SK-N-SH (cell line): ENCODE results near the gene BMAL1. TPM values are rescaled to one million over a fixed set of nuclear protein-coding genes. Genes with fewer than 3 reads are reported as not detected.

Experiments
- CTCF ChIA-PET: fragments of 300-600, 350-600 bp; formaldehyde crosslinking; extraction: SDS; loops from one replicate; lab custom pipeline; 2021; lab: Yijun Ruan, JAX
- POLR2A ChIA-PET: fragments of 350-600 bp; sonication (Branson Sonifier 250); formaldehyde crosslinking; extraction: SDS; loops from one replicate; lab custom pipeline; 2020; ENCODE audit warnings: antibody characterized with exemption, inconsistent platforms; lab: Yijun Ruan, JAX
- DNase-seq: peaks from one replicate; pipeline ENCODE4 v3.0.0; 2012
- H2AFZ ChIP-seq: fragments of 200-600 bp; sonication (generic); 2 replicates; pipeline ENCODE4 v1.8.1; 2016; ENCODE audit warnings: antibody characterized with exemption, mild to moderate bottlenecking, low read depth
- H3F3A ChIP-seq: fragments of 200-600 bp; sonication (generic); replicated peaks from 2 replicates; pipeline ENCODE3; 2016; ENCODE audit warnings: antibody characterized with exemption, mild to moderate bottlenecking; ENCODE audit not compliant: insufficient read depth
- H3K27ac ChIP-seq, 2 experiments: fragments of 200-500 bp in 1 of 2; fragments of 200-600 bp in 1 of 2; sonication (Bioruptor generic) in 1 of 2; sonication (generic), shearing (Covaris generic) in 1 of 2; 2 replicates each; pipeline versions ENCODE4 v1.5.1 to v1.6.1; 2014 to 2016; ENCODE audit warnings: low read depth in 2 of 2, inconsistent platforms in 1 of 2, low read length in 1 of 2, mild to moderate bottlenecking in 1 of 2, mixed read lengths in 1 of 2
- H3K27me3 ChIP-seq: fragments of 200-600 bp; sonication (generic), shearing (Covaris generic); 2 replicates; pipeline ENCODE4 v1.6.1; 2016; ENCODE audit warnings: mixed run types; ENCODE audit not compliant: insufficient read depth
- H3K36me3 ChIP-seq, 2 experiments: fragments of 200-500 bp in 1 of 2; fragments of 200-600 bp in 1 of 2; sonication (Bioruptor generic) in 1 of 2; sonication (generic) in 1 of 2; replicated peaks in 1 of 2; 2 replicates each; pipeline versions ENCODE3 to v1.5.1; 2014 to 2016; ENCODE audit warnings: low read length in 1 of 2, mild to moderate bottlenecking in 1 of 2; ENCODE audit not compliant: insufficient read depth in 2 of 2, control insufficient read depth in 1 of 2
- H3K4me1 ChIP-seq, 2 experiments: fragments of 200-500 bp in 1 of 2; fragments of 200-600 bp in 1 of 2; sonication (Bioruptor generic) in 1 of 2; sonication (generic), shearing (Covaris generic) in 1 of 2; 2 replicates each; pipeline versions ENCODE4 v1.5.1 to v1.6.1; 2014 to 2016; ENCODE audit warnings: low read depth in 1 of 2, low read length in 1 of 2, mixed run types in 1 of 2; ENCODE audit not compliant: insufficient read depth in 2 of 2, control insufficient read depth in 1 of 2
- H3K4me2 ChIP-seq: fragments of 200-600 bp; sonication (generic), shearing (Covaris generic); 2 replicates; pipeline ENCODE4 v1.6.1; 2017; ENCODE audit warnings: mixed run types
- H3K4me3 ChIP-seq, 2 experiments: fragments of 200-500 bp in 1 of 2; fragments of 200-600 bp in 1 of 2; sonication (Bioruptor generic) in 1 of 2; sonication (generic), shearing (Covaris generic) in 1 of 2; 2 replicates each; pipeline versions ENCODE4 v1.5.1 to v1.8.1; 2014 to 2016; ENCODE audit warnings: low read depth in 2 of 2, inconsistent platforms in 1 of 2, low read length in 1 of 2, mild to moderate bottlenecking in 1 of 2, mixed read lengths in 1 of 2, moderate library complexity in 1 of 2
- H3K79me2 ChIP-seq: fragments of 200-600 bp; sonication (generic); 2 replicates; pipeline ENCODE4 v1.8.1; 2017; ENCODE audit warnings: mild to moderate bottlenecking; ENCODE audit not compliant: insufficient read depth
- H3K9ac ChIP-seq: fragments of 200-600 bp; sonication (generic); 2 replicates; pipeline ENCODE4 v1.6.1; 2017; ENCODE audit warnings: mixed run types
- H3K9me2 ChIP-seq: fragments of 200-600 bp; sonication (generic); 2 replicates; pipeline ENCODE4 v1.6.1; 2017; ENCODE audit warnings: mixed run types
- H3K9me3 ChIP-seq: fragments of 200-600 bp; sonication (generic); 2 replicates; pipeline ENCODE4 v1.6.1; 2017; ENCODE audit warnings: mixed run types, mild to moderate bottlenecking, moderate library complexity
- H4K20me1 ChIP-seq: fragments of 200-600 bp; sonication (generic); 2 replicates; pipeline ENCODE4 v1.6.1; 2017; ENCODE audit warnings: mild to moderate bottlenecking, mixed run types; ENCODE audit not compliant: insufficient read depth
- FOXM1 ChIP-seq: IDR thresholded peaks from 2 replicates; pipeline ENCODE4 v1.4.0; 2012; ENCODE audit warnings: low read depth, mild to moderate bottlenecking
- JUND ChIP-seq: IDR thresholded peaks from 2 replicates; pipeline ENCODE4 v1.4.0; 2012
- MXI1 ChIP-seq: IDR thresholded peaks from 2 replicates; pipeline ENCODE4 v1.6.1; 2012; ENCODE audit warnings: mild to moderate bottlenecking, low read depth, low read length, improper control_type of control experiment
- NFIC ChIP-seq: IDR thresholded peaks from 2 replicates; pipeline ENCODE4 v1.4.0; 2012; ENCODE audit warnings: borderline replicate concordance
- RCOR1 ChIP-seq: fragments of 150-350 bp; IDR thresholded peaks from 2 replicates; pipeline ENCODE4 v1.6.1; 2017; ENCODE audit warnings: antibody characterized with exemption, low read length
- RXRA ChIP-seq: IDR thresholded peaks from 2 replicates; pipeline ENCODE4 v1.4.0; 2012; ENCODE audit warnings: low read depth, mild to moderate bottlenecking, borderline replicate concordance
- SIN3A ChIP-seq: IDR thresholded peaks from 2 replicates; pipeline ENCODE4 v1.6.1; 2012; ENCODE audit warnings: low read depth, mild to moderate bottlenecking, low read length, moderate library complexity, borderline replicate concordance
- SMC3 ChIP-seq: IDR thresholded peaks from 2 replicates; pipeline ENCODE4 v1.6.1; 2012; ENCODE audit warnings: low read depth, low read length, improper control_type of control experiment
- TCF12 ChIP-seq: IDR thresholded peaks from 2 replicates; pipeline ENCODE4 v1.4.0; 2012
- TEAD4 ChIP-seq: IDR thresholded peaks from 2 replicates; pipeline ENCODE4 v1.4.0; 2012; ENCODE audit warnings: mild to moderate bottlenecking, borderline replicate concordance; ENCODE audit not compliant: insufficient read depth
- WGBS: methylation state at CpG from one replicate; pipeline ENCODE4 v1.1.6; 2017; ENCODE audit warnings: low lambda C conversion rate; 5-methylcytosine and 5-hydroxymethylcytosine counted together
- polyA plus RNA-seq, 3 experiments: library from polyadenylated mRNA; depleted of rRNA; stranded (reverse); fragments of >200 nt; gene quantifications; 2 replicates each; pipeline ENCODE4 v1.2.3, GENCODE V29; 2012
- TF ChIP-seq, protein P1 (sequence below): fragments of 150-350 bp; IDR thresholded peaks from 2 replicates; pipeline ENCODE4 v1.6.1; 2017; ENCODE audit warnings: antibody characterized with exemption, low read length, low read depth, borderline replicate concordance
- TF ChIP-seq, protein P2 (sequence below): IDR thresholded peaks from 2 replicates; pipeline ENCODE4 v1.4.0; 2012; ENCODE audit warnings: low read depth, borderline replicate concordance
- TF ChIP-seq, protein P3 (sequence below): IDR thresholded peaks from 2 replicates; pipeline ENCODE4 v1.4.0; 2012; ENCODE audit warnings: low read depth
- TF ChIP-seq, protein P4 (sequence below): IDR thresholded peaks from 2 replicates; pipeline ENCODE4; 2012
- TF ChIP-seq, protein P5 (sequence below): fragments of 200-600 bp; sonication (generic); IDR thresholded peaks from 2 replicates; pipeline ENCODE4 v1.6.1; 2017; ENCODE audit warnings: antibody characterized with exemption, mild to moderate bottlenecking, moderate library complexity

The BMAL1 gene
- polyA plus RNA-seq, 1 of the 3 experiments (the other 2 are of a cell fraction): 6.5 TPM

DNA sequence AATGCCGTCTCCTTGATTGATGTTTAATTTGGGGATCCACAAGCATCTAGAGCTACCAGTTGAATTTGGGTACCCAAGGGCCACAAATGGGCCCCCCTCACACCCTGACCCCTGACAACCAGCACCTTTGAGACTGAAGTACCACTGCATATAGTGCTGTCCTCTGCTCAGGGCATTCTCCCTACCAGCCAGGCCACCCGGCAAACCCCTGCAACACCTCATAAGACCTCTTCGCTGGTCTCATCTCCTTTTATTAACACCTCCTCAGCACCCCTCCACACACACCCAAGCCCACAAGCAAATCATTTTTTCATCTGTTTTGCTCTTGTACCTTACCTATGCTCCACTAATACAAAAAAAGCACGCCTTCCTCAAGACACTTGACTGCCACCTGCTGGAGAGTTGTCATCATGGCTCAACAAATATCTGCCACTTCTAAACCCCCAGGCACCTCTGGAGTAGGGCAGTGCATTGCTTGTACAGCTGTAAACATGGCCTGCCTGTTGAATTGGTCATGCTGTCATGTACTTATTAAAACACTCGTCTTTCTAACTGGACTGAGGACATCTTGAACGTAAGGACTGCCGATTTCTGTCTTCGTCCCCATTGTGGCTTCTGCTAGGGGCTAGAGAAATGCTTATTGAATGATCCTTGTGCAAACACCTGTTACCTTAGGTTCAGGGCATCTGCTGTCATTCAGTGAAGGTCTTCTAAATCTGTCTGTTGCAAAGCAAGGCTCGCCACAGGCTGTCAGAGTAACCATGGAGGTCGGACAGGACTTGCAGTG is 66.5 kb downstream of the BMAL1 start (continued):
- TF ChIP-seq, protein P1, sequence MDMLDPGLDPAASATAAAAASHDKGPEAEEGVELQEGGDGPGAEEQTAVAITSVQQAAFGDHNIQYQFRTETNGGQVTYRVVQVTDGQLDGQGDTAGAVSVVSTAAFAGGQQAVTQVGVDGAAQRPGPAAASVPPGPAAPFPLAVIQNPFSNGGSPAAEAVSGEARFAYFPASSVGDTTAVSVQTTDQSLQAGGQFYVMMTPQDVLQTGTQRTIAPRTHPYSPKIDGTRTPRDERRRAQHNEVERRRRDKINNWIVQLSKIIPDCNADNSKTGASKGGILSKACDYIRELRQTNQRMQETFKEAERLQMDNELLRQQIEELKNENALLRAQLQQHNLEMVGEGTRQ: no peak
- TF ChIP-seq, all 33 proteins: peak for 4

DNA sequence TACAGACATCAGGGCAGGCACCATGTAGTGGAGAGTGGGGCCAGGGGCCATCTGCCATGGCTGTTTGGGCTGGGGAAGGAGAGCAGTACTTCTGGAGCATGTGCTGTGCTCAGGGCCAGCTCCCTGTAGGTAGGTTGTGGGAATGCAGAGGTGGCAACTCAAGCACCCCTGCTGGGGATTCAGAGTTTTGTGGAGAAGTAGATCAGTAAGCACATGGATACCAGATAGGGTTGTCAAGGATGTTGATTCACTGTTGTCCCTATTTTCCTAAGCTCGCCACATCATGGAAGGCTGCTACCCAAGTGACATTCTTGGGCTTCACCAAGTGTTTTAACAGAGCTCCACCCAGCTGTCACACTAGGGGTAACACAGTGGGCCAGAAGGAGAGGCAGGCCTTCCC is 67.2 kb downstream of the BMAL1 start:
- ChIA-PET CTCF (interaction anchor here (0.6 to 12.9 kb wide), 27 partner anchors 9 to 161 kb away, joined by 3 to 237 read pairs (median 5); no protein-coding TSS in a partner anchor), POLR2A (no interaction called here)
- Histone ChIP-seq H3K9me2 (no peaks in the 10 kb centered on the region), H3K4me2 (no peak overlapping the region), H3K27ac (no peak overlapping the region), H3K4me1 (no peaks in the 10 kb centered on the region; a peak in 1 of 4 replicates), H3K9me3 (no peaks in the 10 kb centered on the region), H3K4me3 (no peak overlapping the region), H3K79me2 (0 out of 2 replicates have a peak, but pooled peaks cover 3% of the 10 kb centered on the region), H3F3A (no peaks in the 10 kb centered on the region), H3K9ac (no peak overlapping the region), H4K20me1 (no peaks in the 10 kb centered on the region), H2AFZ (no peak overlapping the region), H3K36me3 (no peaks in the 10 kb centered on the region), H3K27me3 (no peaks in the 10 kb centered on the region)
- WGBS: no CpG with 5 or more reads among the region's 1 CpG
- DNase-seq: no peak
- TF ChIP-seq, protein P2, sequence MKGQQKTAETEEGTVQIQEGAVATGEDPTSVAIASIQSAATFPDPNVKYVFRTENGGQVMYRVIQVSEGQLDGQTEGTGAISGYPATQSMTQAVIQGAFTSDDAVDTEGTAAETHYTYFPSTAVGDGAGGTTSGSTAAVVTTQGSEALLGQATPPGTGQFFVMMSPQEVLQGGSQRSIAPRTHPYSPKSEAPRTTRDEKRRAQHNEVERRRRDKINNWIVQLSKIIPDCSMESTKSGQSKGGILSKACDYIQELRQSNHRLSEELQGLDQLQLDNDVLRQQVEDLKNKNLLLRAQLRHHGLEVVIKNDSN: no peak
- TF ChIP-seq NFIC (no peak), RXRA (no peak), TEAD4 (no peak), TCF12 (no peak)
- TF ChIP-seq, protein P3, sequence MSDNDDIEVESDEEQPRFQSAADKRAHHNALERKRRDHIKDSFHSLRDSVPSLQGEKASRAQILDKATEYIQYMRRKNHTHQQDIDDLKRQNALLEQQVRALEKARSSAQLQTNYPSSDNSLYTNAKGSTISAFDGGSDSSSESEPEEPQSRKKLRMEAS: no peak
- TF ChIP-seq, protein P4, sequence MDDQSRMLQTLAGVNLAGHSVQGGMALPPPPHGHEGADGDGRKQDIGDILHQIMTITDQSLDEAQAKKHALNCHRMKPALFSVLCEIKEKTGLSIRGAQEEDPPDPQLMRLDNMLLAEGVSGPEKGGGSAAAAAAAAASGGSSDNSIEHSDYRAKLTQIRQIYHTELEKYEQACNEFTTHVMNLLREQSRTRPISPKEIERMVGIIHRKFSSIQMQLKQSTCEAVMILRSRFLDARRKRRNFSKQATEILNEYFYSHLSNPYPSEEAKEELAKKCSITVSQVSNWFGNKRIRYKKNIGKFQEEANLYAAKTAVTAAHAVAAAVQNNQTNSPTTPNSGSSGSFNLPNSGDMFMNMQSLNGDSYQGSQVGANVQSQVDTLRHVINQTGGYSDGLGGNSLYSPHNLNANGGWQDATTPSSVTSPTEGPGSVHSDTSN: no peak

DNA sequence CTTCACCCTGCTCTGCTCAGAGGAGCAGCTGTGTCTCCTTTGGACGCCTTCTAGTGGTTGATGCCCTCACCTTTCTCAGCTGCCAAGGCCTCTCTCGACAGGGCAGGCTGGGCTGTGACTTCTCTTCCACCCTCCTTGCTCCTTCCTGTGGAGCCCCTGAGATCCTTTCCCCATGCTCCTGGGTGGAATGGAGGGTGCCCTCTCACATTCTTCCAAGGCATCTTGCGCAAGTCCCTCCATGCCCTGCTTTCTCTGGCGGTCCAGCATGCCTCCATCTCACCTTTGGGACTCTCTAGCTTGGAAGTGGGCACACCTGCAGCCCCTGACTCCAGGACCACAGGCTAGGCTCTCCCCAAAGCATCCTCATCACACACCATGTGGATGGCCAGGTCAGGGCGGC is 68.9 kb downstream of the BMAL1 start:
- Histone ChIP-seq H2AFZ (no peak overlapping the region), H3K4me2 (no peak overlapping the region), H3K27ac (no peak overlapping the region), H3K9me3 (no peaks in the 10 kb centered on the region), H3K4me3 (no peak overlapping the region), H3K36me3 (no peaks in the 10 kb centered on the region), H3K27me3 (no peaks in the 10 kb centered on the region), H3K9me2 (no peaks in the 10 kb centered on the region), H3K4me1 (no peaks in the 10 kb centered on the region; a peak in 1 of 4 replicates), H4K20me1 (no peaks in the 10 kb centered on the region), H3F3A (no peaks in the 10 kb centered on the region), H3K9ac (no peak overlapping the region), H3K79me2 (no peaks in the 10 kb centered on the region)
- CTCF ChIA-PET: interaction anchor here (1.4 to 12.9 kb wide), 4 partner anchors 11 to 382 kb away, joined by 3 to 237 read pairs (median 24); no protein-coding TSS in a partner anchor
- WGBS: 94% methylated on average over 3 of the region's 5 CpGs
- DNase-seq: no peak
- POLR2A ChIA-PET: no interaction called here
- TF ChIP-seq, protein P5, sequence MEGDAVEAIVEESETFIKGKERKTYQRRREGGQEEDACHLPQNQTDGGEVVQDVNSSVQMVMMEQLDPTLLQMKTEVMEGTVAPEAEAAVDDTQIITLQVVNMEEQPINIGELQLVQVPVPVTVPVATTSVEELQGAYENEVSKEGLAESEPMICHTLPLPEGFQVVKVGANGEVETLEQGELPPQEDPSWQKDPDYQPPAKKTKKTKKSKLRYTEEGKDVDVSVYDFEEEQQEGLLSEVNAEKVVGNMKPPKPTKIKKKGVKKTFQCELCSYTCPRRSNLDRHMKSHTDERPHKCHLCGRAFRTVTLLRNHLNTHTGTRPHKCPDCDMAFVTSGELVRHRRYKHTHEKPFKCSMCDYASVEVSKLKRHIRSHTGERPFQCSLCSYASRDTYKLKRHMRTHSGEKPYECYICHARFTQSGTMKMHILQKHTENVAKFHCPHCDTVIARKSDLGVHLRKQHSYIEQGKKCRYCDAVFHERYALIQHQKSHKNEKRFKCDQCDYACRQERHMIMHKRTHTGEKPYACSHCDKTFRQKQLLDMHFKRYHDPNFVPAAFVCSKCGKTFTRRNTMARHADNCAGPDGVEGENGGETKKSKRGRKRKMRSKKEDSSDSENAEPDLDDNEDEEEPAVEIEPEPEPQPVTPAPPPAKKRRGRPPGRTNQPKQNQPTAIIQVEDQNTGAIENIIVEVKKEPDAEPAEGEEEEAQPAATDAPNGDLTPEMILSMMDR: no peak
- TF ChIP-seq, protein P4: no peak
- TF ChIP-seq SIN3A (no peak), RCOR1 (no peak), TEAD4 (no peak), MXI1 (no peak), TCF12 (no peak), JUND (no peak), SMC3 (no peak), FOXM1 (no peak)
- TF ChIP-seq, protein P1: no peak
- TF ChIP-seq, protein P3: no peak
